HG03097 (cell line): ENCODE data around the gene CPA1.

ENCODE experiments used
- ATAC-seq: cut with Tn5 transposase; IDR thresholded peaks from one replicate; pipeline ENCODE4 v1.9.1; 2021; ENCODE audit not compliant: unreplicated experiment, low FRiP score

CPA1 gene

GRCh38 chr7:130379921-130380860 lies at the start of gene CPA1:
CPA1 (plus strand) TSS chr7:130380494; CDS start chr7:130380521, 27 bp downstream.
- ATAC-seq, result no peak

- ATAC-seq, result no peak
Measured at GRCh38 chr7:130332259-130333053, 47.8 kb upstream of the CPA1 start.

- ATAC-seq, result no peak
Measured at GRCh38 chr7:130333832-130334231, 46.5 kb upstream of the CPA1 start.

- ATAC-seq, result no peak
Measured at GRCh38 chr7:130334274-130334673, 46.0 kb upstream of the CPA1 start.

- no peak for ATAC-seq
Measured at GRCh38 chr7:130337410-130337971, 42.8 kb upstream of the CPA1 start.

GRCh38 chr7:130338233-130338632 lies 42.1 kb upstream of the CPA1 start:
- no peak for ATAC-seq

GRCh38 chr7:130341882-130342281 lies 38.4 kb upstream of the CPA1 start:
- no peak for ATAC-seq

GRCh38 chr7:130342701-130343380 lies 37.5 kb upstream of the CPA1 start:
- ATAC-seq, result no peak

- ATAC-seq, result no peak
Measured at GRCh38 chr7:130344271-130344866, 35.9 kb upstream of the CPA1 start, which contains the start of gene CPA5. CPA5 (plus strand) TSS chr7:130344816; CDS start chr7:130346486, 1,670 bp downstream.

- ATAC-seq, result no peak
Measured at GRCh38 chr7:130345136-130345535, 35.2 kb upstream of the CPA1 start.

GRCh38 chr7:130345725-130346124 lies 34.6 kb upstream of the CPA1 start:
- ATAC-seq, result no peak

GRCh38 chr7:130346177-130346905 lies 34.0 kb upstream of the CPA1 start:
- no peak for ATAC-seq

- no peak for ATAC-seq
Measured at GRCh38 chr7:130346941-130347340, 33.4 kb upstream of the CPA1 start.

- no peak for ATAC-seq
Measured at GRCh38 chr7:130349911-130350782, 30.1 kb upstream of the CPA1 start.

GRCh38 chr7:130350945-130351790 lies 29.1 kb upstream of the CPA1 start:
- ATAC-seq, result no peak

GRCh38 chr7:130351791-130352090 lies 28.6 kb upstream of the CPA1 start:
- no peak for ATAC-seq

GRCh38 chr7:130352194-130353074 lies 27.9 kb upstream of the CPA1 start:
- no peak for ATAC-seq
